Measurements from ENCODE around the gene CFAP410.

DNA sequence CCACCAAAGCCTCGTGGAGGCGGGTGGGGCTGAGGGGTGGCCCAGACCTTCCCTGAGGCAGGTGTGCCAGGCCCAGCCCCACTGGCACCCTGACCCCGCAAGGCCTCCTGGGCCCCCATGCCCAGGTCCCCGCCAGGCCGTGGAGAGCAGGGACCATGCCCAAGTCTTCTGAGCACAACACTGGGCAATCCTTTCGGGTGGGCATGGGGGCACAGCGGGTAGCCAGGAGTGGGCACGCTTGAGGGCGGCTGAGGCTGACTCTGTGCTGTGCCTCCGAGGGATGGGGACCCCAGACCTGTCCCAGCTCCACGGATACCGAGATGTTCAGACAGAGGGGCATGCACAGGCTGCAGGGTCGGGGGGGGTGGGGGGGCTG is 12.9 kb downstream of the CFAP410 start:
- TF ChIP-seq ELF1 (IDR thresholded peaks at IDR 0.05) = no peak
- TF ChIP-seq YY1 (IDR thresholded peaks at IDR 0.05; ENCODE audit: low read depth) = no peak
- TF ChIP-seq, protein P1, sequence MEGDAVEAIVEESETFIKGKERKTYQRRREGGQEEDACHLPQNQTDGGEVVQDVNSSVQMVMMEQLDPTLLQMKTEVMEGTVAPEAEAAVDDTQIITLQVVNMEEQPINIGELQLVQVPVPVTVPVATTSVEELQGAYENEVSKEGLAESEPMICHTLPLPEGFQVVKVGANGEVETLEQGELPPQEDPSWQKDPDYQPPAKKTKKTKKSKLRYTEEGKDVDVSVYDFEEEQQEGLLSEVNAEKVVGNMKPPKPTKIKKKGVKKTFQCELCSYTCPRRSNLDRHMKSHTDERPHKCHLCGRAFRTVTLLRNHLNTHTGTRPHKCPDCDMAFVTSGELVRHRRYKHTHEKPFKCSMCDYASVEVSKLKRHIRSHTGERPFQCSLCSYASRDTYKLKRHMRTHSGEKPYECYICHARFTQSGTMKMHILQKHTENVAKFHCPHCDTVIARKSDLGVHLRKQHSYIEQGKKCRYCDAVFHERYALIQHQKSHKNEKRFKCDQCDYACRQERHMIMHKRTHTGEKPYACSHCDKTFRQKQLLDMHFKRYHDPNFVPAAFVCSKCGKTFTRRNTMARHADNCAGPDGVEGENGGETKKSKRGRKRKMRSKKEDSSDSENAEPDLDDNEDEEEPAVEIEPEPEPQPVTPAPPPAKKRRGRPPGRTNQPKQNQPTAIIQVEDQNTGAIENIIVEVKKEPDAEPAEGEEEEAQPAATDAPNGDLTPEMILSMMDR (IDR thresholded peaks at IDR 0.05) = no peak
- TF ChIP-seq, protein P2, sequence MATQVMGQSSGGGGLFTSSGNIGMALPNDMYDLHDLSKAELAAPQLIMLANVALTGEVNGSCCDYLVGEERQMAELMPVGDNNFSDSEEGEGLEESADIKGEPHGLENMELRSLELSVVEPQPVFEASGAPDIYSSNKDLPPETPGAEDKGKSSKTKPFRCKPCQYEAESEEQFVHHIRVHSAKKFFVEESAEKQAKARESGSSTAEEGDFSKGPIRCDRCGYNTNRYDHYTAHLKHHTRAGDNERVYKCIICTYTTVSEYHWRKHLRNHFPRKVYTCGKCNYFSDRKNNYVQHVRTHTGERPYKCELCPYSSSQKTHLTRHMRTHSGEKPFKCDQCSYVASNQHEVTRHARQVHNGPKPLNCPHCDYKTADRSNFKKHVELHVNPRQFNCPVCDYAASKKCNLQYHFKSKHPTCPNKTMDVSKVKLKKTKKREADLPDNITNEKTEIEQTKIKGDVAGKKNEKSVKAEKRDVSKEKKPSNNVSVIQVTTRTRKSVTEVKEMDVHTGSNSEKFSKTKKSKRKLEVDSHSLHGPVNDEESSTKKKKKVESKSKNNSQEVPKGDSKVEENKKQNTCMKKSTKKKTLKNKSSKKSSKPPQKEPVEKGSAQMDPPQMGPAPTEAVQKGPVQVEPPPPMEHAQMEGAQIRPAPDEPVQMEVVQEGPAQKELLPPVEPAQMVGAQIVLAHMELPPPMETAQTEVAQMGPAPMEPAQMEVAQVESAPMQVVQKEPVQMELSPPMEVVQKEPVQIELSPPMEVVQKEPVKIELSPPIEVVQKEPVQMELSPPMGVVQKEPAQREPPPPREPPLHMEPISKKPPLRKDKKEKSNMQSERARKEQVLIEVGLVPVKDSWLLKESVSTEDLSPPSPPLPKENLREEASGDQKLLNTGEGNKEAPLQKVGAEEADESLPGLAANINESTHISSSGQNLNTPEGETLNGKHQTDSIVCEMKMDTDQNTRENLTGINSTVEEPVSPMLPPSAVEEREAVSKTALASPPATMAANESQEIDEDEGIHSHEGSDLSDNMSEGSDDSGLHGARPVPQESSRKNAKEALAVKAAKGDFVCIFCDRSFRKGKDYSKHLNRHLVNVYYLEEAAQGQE (IDR thresholded peaks at IDR 0.05; ENCODE audit: low read depth, low read length) = no peak
